Measurements from ENCODE around the gene CNOT4.

The CNOT4 gene

DNA sequence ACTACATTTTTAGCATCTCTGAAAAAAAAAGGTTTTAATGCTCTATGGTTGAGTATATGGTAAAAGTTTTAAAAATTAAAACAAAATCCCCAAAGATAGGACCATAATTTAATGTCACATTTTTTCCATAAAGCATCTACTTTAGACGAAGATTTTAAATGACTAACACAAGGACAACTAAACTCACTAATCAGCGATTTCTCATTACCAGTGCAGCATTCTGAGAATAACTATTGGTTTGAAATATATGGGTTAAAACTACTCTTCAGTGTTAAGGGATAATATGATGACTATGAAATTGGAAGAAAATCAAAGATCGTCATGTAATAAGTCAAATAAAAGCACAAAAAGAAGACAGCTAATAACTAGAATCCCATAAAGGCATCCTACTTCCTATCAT is 118.4 kb downstream of the CNOT4 start:
- peaks cover 20% of the 10 kb centered on the region for H3K36me3 ChIP-seq (replicated peaks; ENCODE audit: low read depth, low read length)
- TF ChIP-seq EZH2phosphoT487 (IDR thresholded peaks at IDR 0.05; ENCODE audit: low read depth) (no peak), CTCF (IDR thresholded peaks at IDR 0.05; ENCODE audit: low read depth, low read length) (no peak)

DNA sequence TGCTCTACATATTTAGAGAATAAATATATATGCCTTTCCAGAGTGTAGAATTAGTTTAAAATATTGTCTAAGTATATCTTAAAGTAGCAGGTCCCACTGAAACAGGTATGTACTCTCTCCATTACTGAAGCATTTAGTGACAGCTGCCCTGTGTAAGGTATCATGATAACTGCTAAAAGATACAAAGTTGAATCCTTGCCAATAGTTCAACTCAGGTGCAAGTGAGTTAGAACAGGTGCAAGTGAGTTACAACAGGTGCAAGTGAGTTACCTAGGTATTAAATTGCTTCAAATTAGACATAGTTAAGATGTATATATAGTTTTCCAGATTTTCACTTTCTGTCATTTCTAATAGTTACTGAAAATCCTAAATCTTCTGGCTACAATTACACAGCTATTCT is 119.1 kb downstream of the CNOT4 start:
- peaks cover 20% of the 10 kb centered on the region for H3K36me3 ChIP-seq (replicated peaks; ENCODE audit: low read depth, low read length)
- no peak overlapping the region for H2AFZ ChIP-seq (ENCODE audit: low read depth, low read length)
- no peak overlapping the region for H3K27ac ChIP-seq (ENCODE audit: low read length)
- H3K4me3 ChIP-seq (ENCODE audit: low read length), result no peak overlapping the region
- no peaks in the 10 kb centered on the region for H3K9me3 ChIP-seq (ENCODE audit: insufficient read depth, low read length)
- H3K4me1 ChIP-seq (ENCODE audit: low read length), result peaks cover 6% of the 10 kb centered on the region; the same call in 1 of the 2 replicates
- H3K79me2 ChIP-seq (ENCODE audit: low read length), result no peaks in the 10 kb centered on the region
- H3K9ac ChIP-seq (ENCODE audit: low read length), result no peak overlapping the region
- H4K20me1 ChIP-seq (ENCODE audit: insufficient read depth, low read length), result no peaks in the 10 kb centered on the region
- no peak overlapping the region for H3K4me2 ChIP-seq (ENCODE audit: low read length)
- no peak for TF ChIP-seq CTCF (IDR thresholded peaks at IDR 0.05; ENCODE audit: low read depth, low read length)
- TF ChIP-seq EZH2phosphoT487 (IDR thresholded peaks at IDR 0.05; ENCODE audit: low read depth), result no peak
- no peaks in the 10 kb centered on the region for H3K27me3 ChIP-seq (ENCODE audit: low read depth, low read length)

More for the DNA sequence above, 118.4 kb downstream of the CNOT4 start:
- H3K9ac ChIP-seq (ENCODE audit: low read length), result no peak overlapping the region
- no peak overlapping the region for H3K4me3 ChIP-seq (ENCODE audit: low read length)
- H3K4me2 ChIP-seq (ENCODE audit: low read length), result no peak overlapping the region
- H3K4me1 ChIP-seq (ENCODE audit: low read length), result peaks cover 6% of the 10 kb centered on the region; the same call in 1 of the 2 replicates
- H3K27me3 ChIP-seq (ENCODE audit: low read depth, low read length), result no peaks in the 10 kb centered on the region
- H4K20me1 ChIP-seq (ENCODE audit: insufficient read depth, low read length), result no peaks in the 10 kb centered on the region
- H2AFZ ChIP-seq (ENCODE audit: low read depth, low read length), result no peak overlapping the region
- H3K9me3 ChIP-seq (ENCODE audit: insufficient read depth, low read length), result no peaks in the 10 kb centered on the region
- H3K79me2 ChIP-seq (ENCODE audit: low read length), result no peaks in the 10 kb centered on the region
- H3K27ac ChIP-seq (ENCODE audit: low read length), result no peak overlapping the region

- Histone ChIP-seq H3K27me3 (ENCODE audit: low read depth, low read length) (no peaks in the 10 kb centered on the region), H4K20me1 (ENCODE audit: insufficient read depth, low read length) (no peaks in the 10 kb centered on the region), H3K4me2 (ENCODE audit: low read length) (no peak overlapping the region), H3K4me1 (ENCODE audit: low read length) (peaks cover 6% of the 10 kb centered on the region; the same call in 1 of the 2 replicates), H3K9me3 (ENCODE audit: insufficient read depth, low read length) (no peaks in the 10 kb centered on the region), H3K36me3 (replicated peaks; ENCODE audit: low read depth, low read length) (peaks cover 16% of the 10 kb centered on the region), H3K9ac (ENCODE audit: low read length) (no peak overlapping the region), H3K4me3 (ENCODE audit: low read length) (no peak overlapping the region), H3K27ac (ENCODE audit: low read length) (no peak overlapping the region), H2AFZ (ENCODE audit: low read depth, low read length) (no peak overlapping the region), H3K79me2 (ENCODE audit: low read length) (no peaks in the 10 kb centered on the region)
- TF ChIP-seq CTCF (IDR thresholded peaks at IDR 0.05; ENCODE audit: low read depth, low read length), result no peak
- no peak for TF ChIP-seq EZH2phosphoT487 (IDR thresholded peaks at IDR 0.05; ENCODE audit: low read depth)
These were observed 119.9 kb downstream of the CNOT4 start for GRCh38 chr7:135389971-135390370.

DNA sequence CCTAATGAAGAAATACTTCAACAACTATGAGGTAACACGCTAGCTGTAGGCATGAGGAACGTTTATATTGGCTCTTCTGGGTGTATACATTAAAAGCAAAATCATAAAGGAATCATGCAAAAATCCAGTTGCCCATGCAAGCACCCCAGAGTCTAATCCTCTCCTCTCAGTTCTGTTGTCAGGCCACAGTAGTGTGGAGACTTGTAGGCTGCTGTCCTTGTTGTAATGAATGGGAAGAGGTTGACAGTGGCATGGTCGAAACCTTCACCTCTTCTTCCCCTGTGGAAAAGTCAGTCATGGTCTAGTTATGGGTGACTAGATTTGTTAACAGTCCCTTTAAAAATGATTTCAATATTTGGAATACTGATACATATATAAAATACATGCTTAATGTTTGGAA is 121.3 kb downstream of the CNOT4 start:
- TF ChIP-seq EZH2phosphoT487 (IDR thresholded peaks at IDR 0.05; ENCODE audit: low read depth) (no peak), CTCF (IDR thresholded peaks at IDR 0.05; ENCODE audit: low read depth, low read length) (no peak)
- Histone ChIP-seq H3K4me3 (ENCODE audit: low read length) (no peak overlapping the region), H4K20me1 (ENCODE audit: insufficient read depth, low read length) (no peaks in the 10 kb centered on the region), H3K36me3 (replicated peaks; ENCODE audit: low read depth, low read length) (peaks cover 9% of the 10 kb centered on the region), H3K4me1 (ENCODE audit: low read length) (peaks cover 6% of the 10 kb centered on the region; the same call in 1 of the 2 replicates), H3K9ac (ENCODE audit: low read length) (no peak overlapping the region), H3K27me3 (ENCODE audit: low read depth, low read length) (no peaks in the 10 kb centered on the region), H3K27ac (ENCODE audit: low read length) (no peak overlapping the region), H3K79me2 (ENCODE audit: low read length) (no peaks in the 10 kb centered on the region), H3K9me3 (ENCODE audit: insufficient read depth, low read length) (no peaks in the 10 kb centered on the region), H2AFZ (ENCODE audit: low read depth, low read length) (no peak overlapping the region), H3K4me2 (ENCODE audit: low read length) (no peak overlapping the region)
